GM12878 (cell line): ENCODE measurements around the gene COQ10B. TPM values are rescaled to one million over a fixed set of nuclear protein-coding genes. Genes with fewer than 3 reads are reported as not detected.

ENCODE experiments used
- ATAC-seq: fragments of 200-7000 bp; cut with Tn5 transposase; 3 replicates; pipeline ENCODE4 v1.9.1; 2020; ENCODE audit warnings: mild to moderate bottlenecking, moderate library complexity
- BruUV-seq: library from RNA; stranded (reverse); fragments of 400-500 nt; replicated peaks from 2 replicates; lab custom pipeline; 2021; lab: Mats Ljungman, UMichigan
- CTCF ChIA-PET: fragments of 300-600 bp; sonication (Branson Sonifier 250); formaldehyde crosslinking; extraction: SDS; loops from one replicate; lab custom pipeline; 2021; ENCODE audit warnings: inconsistent platforms; lab: Yijun Ruan, JAX
- POLR2A ChIA-PET: fragments of 350-600 bp; formaldehyde crosslinking; extraction: SDS; loops from one replicate; lab custom pipeline; 2021; ENCODE audit warnings: inconsistent platforms; lab: Charles Lee
- RAD21 ChIA-PET: fragments of 300-600 bp; sonication (Branson Sonifier 250); formaldehyde crosslinking; loops from one replicate; lab custom pipeline; 2023; ENCODE audit warnings: antibody characterized with exemption; ENCODE audit not compliant: unreplicated experiment; lab: Charles Lee
- SMC1A ChIA-PET: fragments of 300-600 bp; sonication (Branson Sonifier 250); formaldehyde crosslinking; loops from one replicate; lab custom pipeline; 2023; ENCODE audit not compliant: unreplicated experiment, uncharacterized antibody; lab: Charles Lee
- DNase-seq: peaks from one replicate; pipeline ENCODE4 v3.0.0-alpha.2; 2011; ENCODE audit warnings: low read depth, low spot score
- FAIRE-seq: peaks from 3 replicates; lab custom pipeline; 2011; peaks lifted over from hg19 to GRCh38; lab: Jason Lieb, UNC
- H2AFZ ChIP-seq: 2 replicates; pipeline ENCODE4 v1.6.0; 2011; ENCODE audit warnings: low read depth, low read length, control low read depth; ENCODE audit not compliant: control insufficient read depth
- H3K27ac ChIP-seq: 2 replicates; pipeline ENCODE4 v1.5.1; 2011; ENCODE audit warnings: control low read depth; ENCODE audit not compliant: control insufficient read depth, insufficient read depth
- H3K27me3 ChIP-seq, 2 experiments: replicated peaks in 1 of 2; 2 replicates each; pipeline versions ENCODE4 v1.6.0 to v1.6.1; 2011; ENCODE audit warnings: low read length in 1 of 2; ENCODE audit not compliant: control insufficient read depth in 2 of 2, insufficient read depth in 2 of 2
- H3K36me3 ChIP-seq, 2 experiments: 2 replicates each; pipeline ENCODE4 v1.5.1; 2011; ENCODE audit warnings: low read length in 1 of 2; ENCODE audit not compliant: control insufficient read depth in 2 of 2, insufficient read depth in 2 of 2
- H3K4me1 ChIP-seq: 2 replicates; pipeline ENCODE4 v1.6.1; 2011; ENCODE audit warnings: mild to moderate bottlenecking, low read length, moderate library complexity, mixed read lengths; ENCODE audit not compliant: control insufficient read depth, insufficient read depth
- H3K4me2 ChIP-seq: 2 replicates; pipeline ENCODE4 v1.6.0; 2011; ENCODE audit warnings: control low read depth; ENCODE audit not compliant: control insufficient read depth, insufficient read depth
- H3K4me3 ChIP-seq: fragments of 200-600 bp; sonication (generic); 2 replicates; pipeline ENCODE4 v1.5.1; 2016
- H3K79me2 ChIP-seq: 2 replicates; pipeline ENCODE4 v1.6.0; 2011; ENCODE audit warnings: low read length; ENCODE audit not compliant: control insufficient read depth, insufficient read depth
- H3K9ac ChIP-seq: 2 replicates; pipeline ENCODE4 v1.8.0; 2011; ENCODE audit warnings: low read length, control low read depth, mixed read lengths; ENCODE audit not compliant: control insufficient read depth, insufficient read depth
- H3K9me3 ChIP-seq: replicated peaks from 3 replicates; pipeline ENCODE4 v1.5.1; 2011; ENCODE audit warnings: mild to moderate bottlenecking, low read length; ENCODE audit not compliant: control insufficient read depth, insufficient read depth
- H4K20me1 ChIP-seq: 2 replicates; pipeline ENCODE4 v1.6.0; 2011; ENCODE audit not compliant: control insufficient read depth, insufficient read depth
- CEBPB ChIP-seq, 2 experiments: fragments of 150-350 bp in 1 of 2; IDR thresholded peaks; 2 replicates each; pipeline ENCODE4 v1.6.1; 2012 to 2014; ENCODE audit warnings: low read depth in 2 of 2, low read length in 2 of 2, borderline replicate concordance in 1 of 2, inconsistent platforms in 1 of 2
- MXI1 ChIP-seq: fragments of 150-350 bp; IDR thresholded peaks from 2 replicates; pipeline ENCODE4 v1.6.1; 2011; ENCODE audit warnings: low read depth, mild to moderate bottlenecking, inconsistent platforms, low read length, improper control_type of control experiment
- WGBS: methylation state at CpG from one replicate; pipeline ENCODE4 v1.1.6; 2016; ENCODE audit warnings: low lambda C conversion rate; ENCODE audit not compliant: insufficient replicate concordance, insufficient coverage; ENCODE audit errors: missing lambda C conversion rate; 5-methylcytosine and 5-hydroxymethylcytosine counted together
- in situ Hi-C: fragments of 300-500 bp; cut with MboI; formaldehyde crosslinking; loops from 9 replicates; pipeline ENCODE4 v1.14.3; 2018; ENCODE audit warnings: mixed read lengths
- intact Hi-C: fragments of 100-400 bp; cut with micrococcal nuclease; formaldehyde crosslinking; loops from one replicate; pipeline ENCODE4 v1.14.2; 2022; ENCODE audit not compliant: unreplicated experiment
- polyA plus RNA-seq, 11 experiments: library from polyadenylated mRNA; depleted of rRNA in 4 of 11; unstranded in 6 of 11; stranded (reverse) in 5 of 11; fragments of >200 nt; fragmentation: Nextera tagmentation in 4 of 11; fragmentation: Illumina TruSeq in 1 of 11; extraction: Ambion mirVana in 4 of 11; extraction: Trizol in 1 of 11; gene quantifications; 1 replicate in 1 of 11; 2 replicates in 10 of 11; pipeline versions ENCODE4 v1.2.1 to v1.2.3, GENCODE V29; 2011 to 2016; ENCODE audit warnings: inconsistent platforms in 2 of 11, missing spikeins in 2 of 11, low read depth in 1 of 11
- total RNA-seq, 4 experiments: library from RNA; depleted of rRNA in 3 of 4; stranded (reverse); fragments of >200 nt in 3 of 4; fragmentation: Illumina TruSeq in 1 of 4; extraction: Trizol in 1 of 4; gene quantifications; 2 replicates each; pipeline versions ENCODE4 v1.2.1 to v1.2.3, GENCODE V29; 2013 to 2021

COQ10B gene
- total and polyA plus RNA-seq, 10 of the 15 experiments (the other 5 are each of a cell fraction or from before 2014, with no cell fraction given) = 3.6 to 23.2 (median 13.2) TPM

GRCh38 chr2:197433780-197434438 is 19.4 kb upstream of the COQ10B start:
- POLR2A ChIA-PET = interaction anchor here (1.3 to 6.3 kb wide), 6 partner anchors 18 to 271 kb away, joined by 3 to 63 read pairs (median 16); partner anchors contain the start of genes COQ10B, HSPD1, HSPE1 and MARS2
- CTCF ChIA-PET = interaction anchor here (1.0 to 3.0 kb wide), 2 partner anchors 19 to 24 kb away, joined by 3 to 9 read pairs; partner anchors contain the start of gene COQ10B
- RAD21 ChIA-PET = interaction anchor here (0.8 to 5.7 kb wide), 3 partner anchors 19 to 108 kb away, joined by 3 to 38 read pairs (median 3); partner anchors contain the start of gene COQ10B
- Histone ChIP-seq H4K20me1 (peaks cover 4% of the 10 kb centered on the region), H3K27me3 (no peaks in the 10 kb centered on the region), H3K27ac (peak overlapping the region; percentile 99), H2AFZ (no peak overlapping the region), H3K9me3 (no peaks in the 10 kb centered on the region), H3K79me2 (peaks cover 71% of the 10 kb centered on the region), H3K36me3 (peaks cover 0 to 6% of the 10 kb centered on the region in 2 experiments; a peak in 2 of 4 replicates), H3K4me1 (peaks cover 7% of the 10 kb centered on the region; the same call in 1 of the 2 replicates), H3K4me2 (peak overlapping the region; percentile 85), H3K4me3 (peak overlapping the region; percentile 92), H3K9ac (peak overlapping the region; percentile 100)
- SMC1A ChIA-PET = interaction anchor here (1.0 to 4.6 kb wide), 12 partner anchors 10 to 273 kb away, joined by 3 to 32 read pairs (median 4); partner anchors contain the start of genes COQ10B, HSPD1, HSPE1 and MOB4
- DNase-seq (no peak), FAIRE-seq (no peak), ATAC-seq (peak; percentile 2; the same call in 1 of the 3 replicates)
- in situ Hi-C loops (no loop called here), intact Hi-C loops (loop anchor here (2.0 kb wide), 1 partner anchor 271 kb away; the partner anchor contains the start of gene MARS2)
- under 1% methylated on average over 11 of the region's 11 CpGs for WGBS
- TF ChIP-seq CEBPB (IDR thresholded peaks at IDR 0.05; ENCODE audit: borderline replicate concordance in 1 of 2, low read depth in 2 of 2, low read length in 2 of 2) (no peak), MXI1 (0 out of 2 replicates have a peak, but pooled peaks have one; percentile 50)
- TF ChIP-seq, all 136 proteins: peak for 1
- BruUV-seq = no TSS peak
